OCI-LY3 (cell line): ENCODE results near the gene OLFM4.

ENCODE experiments used
- H2AFZ ChIP-seq: fragments of 200-600, 300-600 bp; shearing (Covaris generic); 2 replicates; pipeline ENCODE4 v1.6.0; 2014; ENCODE audit warnings: antibody characterized with exemption, low read depth, low read length
- H3K27ac ChIP-seq: fragments of 200-600, 300-600 bp; sonication (generic); 2 replicates; pipeline ENCODE4 v1.5.1; 2014; ENCODE audit warnings: mild to moderate bottlenecking, low read length, moderate library complexity, mixed read lengths
- H3K27me3 ChIP-seq: fragments of 200-600, 300-600 bp; sonication (generic); 2 replicates; pipeline ENCODE4 v1.6.1; 2014; ENCODE audit warnings: low read depth, low read length, mixed read lengths
- H3K36me3 ChIP-seq: fragments of 200-600, 300-600 bp; sonication (generic); replicated peaks from 2 replicates; pipeline ENCODE3; 2014; ENCODE audit warnings: low read depth, low read length, mixed read lengths
- H3K4me1 ChIP-seq: fragments of 300-600, 200-600 bp; sonication (generic); 2 replicates; pipeline ENCODE4 v1.6.1; 2014; ENCODE audit warnings: low read length, mixed read lengths
- H3K4me2 ChIP-seq: fragments of 200-600, 300-600 bp; sonication (generic); 2 replicates; pipeline ENCODE4 v1.6.1; 2014; ENCODE audit warnings: low read length, mixed read lengths
- H3K4me3 ChIP-seq: fragments of 300-600, 200-600 bp; sonication (generic); 2 replicates; pipeline ENCODE4 v1.5.1; 2014; ENCODE audit warnings: antibody characterized with exemption, mild to moderate bottlenecking, low read length, moderate library complexity
- H3K79me2 ChIP-seq: fragments of 300-600, 200-600 bp; shearing (Covaris generic); 2 replicates; pipeline ENCODE4 v1.6.1; 2014; ENCODE audit warnings: mild to moderate bottlenecking, low read length, mixed read lengths
- H3K9ac ChIP-seq: fragments of 300-600, 200-600 bp; shearing (Covaris generic); 2 replicates; pipeline ENCODE4 v1.6.0; 2014; ENCODE audit warnings: mild to moderate bottlenecking, low read length, moderate library complexity
- H3K9me3 ChIP-seq: fragments of 200-600, 300-600 bp; shearing (Covaris generic); 2 replicates; pipeline ENCODE4 v1.6.1; 2014; ENCODE audit warnings: low read length, mixed read lengths; ENCODE audit not compliant: insufficient read depth
- H4K20me1 ChIP-seq: fragments of 200-600, 300-600 bp; sonication (generic); 2 replicates; pipeline ENCODE4 v1.6.1; 2016; ENCODE audit warnings: low read length, mixed read lengths; ENCODE audit not compliant: insufficient read depth
- EZH2phosphoT487 ChIP-seq: fragments of 200-600 bp; shearing (Covaris generic); IDR thresholded peaks from 2 replicates; pipeline ENCODE4 v1.6.1; 2018; ENCODE audit warnings: antibody characterized with exemption, mixed run types, low read depth
- TF ChIP-seq, protein P1 (sequence below): fragments of 200-600, 300-600 bp; sonication (generic); IDR thresholded peaks from 2 replicates; pipeline ENCODE4 v1.5.1; 2014; ENCODE audit warnings: antibody characterized with exemption, low read length, low read depth

OLFM4 gene

DNA sequence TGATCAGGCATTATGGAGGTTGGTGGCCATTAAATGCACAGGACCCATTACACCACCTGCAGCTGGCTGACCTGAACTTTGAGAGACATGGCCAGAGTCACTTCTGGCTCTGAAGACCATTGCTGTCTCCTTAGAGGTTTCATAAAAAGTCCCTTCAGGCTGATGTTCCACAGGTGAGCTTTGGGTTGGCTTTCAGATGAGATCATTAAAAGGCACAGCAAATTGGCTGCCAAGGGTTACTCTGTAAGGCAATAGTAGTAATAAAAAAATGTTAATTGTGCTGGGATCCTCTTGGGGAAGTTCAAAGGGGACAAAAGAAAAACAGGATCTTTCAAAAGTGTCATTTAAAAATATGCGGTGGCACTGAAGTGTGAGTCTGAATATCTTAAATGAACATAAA, 4.2 kb downstream of the OLFM4 start:
- no peaks in the 10 kb centered on the region for H3K27me3 ChIP-seq
- no peak overlapping the region for H3K4me3 ChIP-seq
- H3K9ac ChIP-seq, result no peak overlapping the region
- TF ChIP-seq, protein P1, sequence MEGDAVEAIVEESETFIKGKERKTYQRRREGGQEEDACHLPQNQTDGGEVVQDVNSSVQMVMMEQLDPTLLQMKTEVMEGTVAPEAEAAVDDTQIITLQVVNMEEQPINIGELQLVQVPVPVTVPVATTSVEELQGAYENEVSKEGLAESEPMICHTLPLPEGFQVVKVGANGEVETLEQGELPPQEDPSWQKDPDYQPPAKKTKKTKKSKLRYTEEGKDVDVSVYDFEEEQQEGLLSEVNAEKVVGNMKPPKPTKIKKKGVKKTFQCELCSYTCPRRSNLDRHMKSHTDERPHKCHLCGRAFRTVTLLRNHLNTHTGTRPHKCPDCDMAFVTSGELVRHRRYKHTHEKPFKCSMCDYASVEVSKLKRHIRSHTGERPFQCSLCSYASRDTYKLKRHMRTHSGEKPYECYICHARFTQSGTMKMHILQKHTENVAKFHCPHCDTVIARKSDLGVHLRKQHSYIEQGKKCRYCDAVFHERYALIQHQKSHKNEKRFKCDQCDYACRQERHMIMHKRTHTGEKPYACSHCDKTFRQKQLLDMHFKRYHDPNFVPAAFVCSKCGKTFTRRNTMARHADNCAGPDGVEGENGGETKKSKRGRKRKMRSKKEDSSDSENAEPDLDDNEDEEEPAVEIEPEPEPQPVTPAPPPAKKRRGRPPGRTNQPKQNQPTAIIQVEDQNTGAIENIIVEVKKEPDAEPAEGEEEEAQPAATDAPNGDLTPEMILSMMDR, result no peak
- TF ChIP-seq EZH2phosphoT487, result no peak
- no peaks in the 10 kb centered on the region for H3K36me3 ChIP-seq
- no peaks in the 10 kb centered on the region for H3K79me2 ChIP-seq
- no peak overlapping the region for H2AFZ ChIP-seq
- H3K4me1 ChIP-seq, result no peaks in the 10 kb centered on the region
- H3K9me3 ChIP-seq, result no peaks in the 10 kb centered on the region
- H4K20me1 ChIP-seq, result no peaks in the 10 kb centered on the region
- no peak overlapping the region for H3K4me2 ChIP-seq
- H3K27ac ChIP-seq, result no peak overlapping the region

- Histone ChIP-seq H3K27ac (no peak overlapping the region), H3K4me1 (peaks cover 5% of the 10 kb centered on the region; the same call in 1 of the 2 replicates), H3K79me2 (no peaks in the 10 kb centered on the region), H3K4me2 (no peak overlapping the region), H3K36me3 (no peaks in the 10 kb centered on the region), H4K20me1 (no peaks in the 10 kb centered on the region), H3K9ac (no peak overlapping the region), H2AFZ (no peak overlapping the region), H3K27me3 (no peaks in the 10 kb centered on the region), H3K4me3 (no peak overlapping the region), H3K9me3 (no peaks in the 10 kb centered on the region)
- TF ChIP-seq, protein P1, result no peak
- TF ChIP-seq EZH2phosphoT487, result no peak
Measured at GRCh38 chr13:53038993-53039392, 10.4 kb downstream of the OLFM4 start.

- H4K20me1 ChIP-seq, result no peaks in the 10 kb centered on the region
- H3K4me1 ChIP-seq, result peaks cover 5% of the 10 kb centered on the region; the same call in 1 of the 2 replicates
- TF ChIP-seq, protein P1, result no peak
- no peak for TF ChIP-seq EZH2phosphoT487
- H3K4me3 ChIP-seq, result no peak overlapping the region
- no peak overlapping the region for H2AFZ ChIP-seq
- H3K79me2 ChIP-seq, result no peaks in the 10 kb centered on the region
- no peaks in the 10 kb centered on the region for H3K27me3 ChIP-seq
- no peaks in the 10 kb centered on the region for H3K36me3 ChIP-seq
- no peak overlapping the region for H3K4me2 ChIP-seq
- H3K9me3 ChIP-seq, result no peaks in the 10 kb centered on the region
- H3K9ac ChIP-seq, result no peak overlapping the region
- no peak overlapping the region for H3K27ac ChIP-seq
Measured at GRCh38 chr13:53041968-53042516, 13.4 kb downstream of the OLFM4 start.

DNA sequence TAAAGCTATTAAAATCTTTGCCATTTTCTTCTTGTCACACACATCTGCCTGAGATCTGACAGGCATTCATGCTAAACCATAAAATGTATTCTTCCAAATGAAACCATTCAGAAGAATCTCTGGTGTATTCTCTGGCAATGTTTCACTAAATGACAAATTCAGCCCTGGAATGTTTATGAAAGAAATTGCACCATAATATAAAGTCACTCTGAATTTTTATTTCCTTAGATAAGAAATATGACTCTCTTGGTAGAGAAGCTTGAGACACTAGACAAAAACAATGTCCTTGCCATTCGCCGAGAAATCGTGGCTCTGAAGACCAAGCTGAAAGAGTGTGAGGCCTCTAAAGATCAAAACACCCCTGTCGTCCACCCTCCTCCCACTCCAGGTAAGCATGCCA, 14.3 kb downstream of the OLFM4 start:
- H2AFZ ChIP-seq, result no peak overlapping the region
- no peaks in the 10 kb centered on the region for H4K20me1 ChIP-seq
- no peak overlapping the region for H3K27ac ChIP-seq
- H3K9ac ChIP-seq, result no peak overlapping the region
- no peaks in the 10 kb centered on the region for H3K9me3 ChIP-seq
- H3K4me1 ChIP-seq, result peaks cover 5% of the 10 kb centered on the region; the same call in 1 of the 2 replicates
- TF ChIP-seq, protein P1, result no peak
- TF ChIP-seq EZH2phosphoT487, result no peak
- H3K79me2 ChIP-seq, result no peaks in the 10 kb centered on the region
- no peak overlapping the region for H3K4me2 ChIP-seq
- no peaks in the 10 kb centered on the region for H3K36me3 ChIP-seq
- no peak overlapping the region for H3K4me3 ChIP-seq
- no peaks in the 10 kb centered on the region for H3K27me3 ChIP-seq
